Activated T-helper 1 cell treated with Interleukin-2 at 50 U/mL for 16 hours (primary cell): Measurements from ENCODE around the gene SOD2.
"Not testable (repeated sequence)": the region's sequence is repeated elsewhere in the genome, so short reads cannot be mapped to it uniquely, and the experiment has no call there.

ENCODE experiments used
- DNase-seq: peaks from one replicate; pipeline ENCODE4 v3.0.0-alpha.2; 2020; ENCODE audit warnings: low read depth

The SOD2 gene

GRCh38 chr6:159682810-159683209 lies 10.2 kb downstream of the SOD2 start:
- no peak for DNase-seq

GRCh38 chr6:159682295-159682694 lies 10.7 kb downstream of the SOD2 start:
- no peak for DNase-seq

- DNase-seq = no peak
Measured at GRCh38 chr6:159681191-159681880, 11.7 kb downstream of the SOD2 start.

DNA sequence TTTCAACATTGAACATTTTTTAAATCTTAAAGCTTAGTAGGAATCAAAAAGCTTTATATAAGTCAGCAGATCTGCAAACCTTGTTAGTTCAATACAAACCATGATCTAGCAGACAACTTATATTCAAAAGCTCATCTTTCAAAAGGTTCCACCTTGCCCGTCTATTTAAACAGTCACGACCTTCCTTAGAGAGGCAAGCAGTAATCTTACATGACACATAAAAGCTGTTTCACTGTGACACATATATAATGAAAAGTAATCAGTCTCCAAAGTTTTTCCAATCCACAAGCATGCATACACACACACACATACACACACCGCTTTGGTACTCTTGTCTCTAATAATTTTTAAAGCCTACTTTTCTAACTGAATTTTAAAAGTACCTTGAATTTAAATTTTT lies 12.9 kb downstream of the SOD2 start:
- no peak for DNase-seq

GRCh38 chr6:159679091-159680077 lies 13.7 kb downstream of the SOD2 start:
- DNase-seq = no peak

- DNase-seq = no peak
Measured at GRCh38 chr6:159678574-159678973, 14.5 kb downstream of the SOD2 start.

DNA sequence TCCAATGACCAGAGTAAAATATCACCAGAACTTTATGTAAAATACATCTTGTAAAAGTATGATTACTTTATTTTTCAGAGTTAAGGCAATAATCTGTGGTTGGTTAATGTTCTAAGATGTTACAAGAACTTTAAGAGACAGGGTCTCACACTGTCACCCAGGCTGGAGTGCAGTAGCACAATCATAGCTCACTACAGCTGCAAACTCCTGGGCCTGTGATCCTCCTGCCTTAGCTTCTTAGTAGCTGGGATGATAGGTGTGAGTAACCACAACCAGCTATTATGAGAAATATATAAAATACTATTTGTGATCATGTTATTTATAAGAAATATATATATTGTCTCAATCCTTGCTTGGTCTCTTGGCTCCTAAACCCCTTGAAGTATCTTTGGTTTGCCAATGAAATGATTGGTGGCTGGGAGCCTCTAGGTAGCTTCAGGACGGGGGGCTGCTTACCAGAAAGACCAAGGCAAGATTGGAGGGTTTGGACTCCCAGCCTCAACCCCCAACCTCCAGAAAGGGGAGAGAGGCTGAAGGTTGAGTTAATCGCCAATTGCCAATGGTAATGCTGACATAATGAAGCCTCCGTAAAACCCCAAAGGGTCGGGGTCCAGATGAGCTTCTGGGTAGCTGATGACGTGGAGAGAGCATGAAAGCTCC lies 15.4 kb downstream of the SOD2 start:
- DNase-seq = no peak

DNA sequence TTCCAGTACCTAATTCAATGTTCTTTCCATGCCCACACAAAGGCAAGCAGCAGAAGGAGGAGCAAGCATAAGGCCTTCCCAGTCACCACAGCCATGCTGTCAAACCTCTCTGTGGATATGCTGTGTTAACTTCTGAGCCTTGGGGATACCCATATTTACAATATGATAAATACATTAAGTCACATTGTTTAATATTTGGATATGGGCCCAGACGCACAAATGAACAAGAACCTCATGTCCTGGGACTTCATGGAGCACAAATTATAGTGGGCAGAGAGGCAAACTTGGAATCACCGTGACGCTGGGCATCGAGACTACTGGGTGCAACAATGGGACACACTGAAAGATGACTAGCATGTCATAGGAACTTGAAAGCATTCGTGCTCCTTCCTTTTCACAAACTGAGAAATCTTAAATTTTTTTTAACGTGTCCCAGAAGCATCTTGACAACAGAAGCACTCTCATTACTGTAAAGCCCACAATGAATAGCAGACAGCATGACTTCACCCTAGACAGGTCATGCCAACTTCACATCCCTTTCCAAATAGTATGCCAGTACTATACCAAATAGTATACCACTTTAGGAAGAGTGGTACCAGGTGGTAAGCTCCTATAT lies 16.0 kb downstream of the SOD2 start:
- no peak for DNase-seq

GRCh38 chr6:159676236-159676635 lies 16.8 kb downstream of the SOD2 start:
- DNase-seq = not testable (repeated sequence)

DNA sequence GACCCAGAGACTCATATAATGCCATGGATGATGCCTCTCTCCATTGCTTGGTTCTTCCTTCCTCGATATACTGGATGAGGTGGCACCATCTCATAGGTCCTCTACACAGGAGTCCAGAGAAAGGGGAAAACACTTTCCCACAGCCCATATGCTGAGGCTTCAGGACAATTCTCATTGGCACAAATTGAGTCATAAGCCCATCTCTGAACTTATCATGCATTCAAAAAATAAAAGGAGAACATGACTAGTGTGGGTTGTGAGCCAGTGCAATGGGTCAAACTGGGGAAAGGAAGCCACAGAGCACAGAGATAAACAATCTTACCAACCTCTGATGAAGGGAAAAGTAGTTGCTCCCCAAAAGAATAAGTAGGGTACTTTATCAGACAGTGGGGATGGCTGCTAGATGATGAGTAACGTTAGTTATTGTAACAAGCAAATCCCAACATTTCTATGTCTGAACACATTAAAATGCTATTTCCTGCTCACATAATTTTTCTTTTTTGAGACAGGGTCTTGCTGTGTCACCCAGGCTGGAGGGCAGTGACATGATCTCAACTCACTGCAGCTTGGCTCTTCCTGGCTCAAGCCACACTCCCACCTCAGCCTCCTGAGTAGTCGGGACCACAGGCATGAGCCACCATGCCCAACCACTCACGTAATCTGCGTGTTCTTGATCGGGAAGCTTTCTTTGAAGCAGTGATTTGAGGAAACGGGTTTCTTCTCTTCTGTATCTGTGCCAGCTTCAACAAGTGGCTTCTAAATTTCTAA lies 27.0 kb downstream of the SOD2 start:
- DNase-seq = no peak

DNA sequence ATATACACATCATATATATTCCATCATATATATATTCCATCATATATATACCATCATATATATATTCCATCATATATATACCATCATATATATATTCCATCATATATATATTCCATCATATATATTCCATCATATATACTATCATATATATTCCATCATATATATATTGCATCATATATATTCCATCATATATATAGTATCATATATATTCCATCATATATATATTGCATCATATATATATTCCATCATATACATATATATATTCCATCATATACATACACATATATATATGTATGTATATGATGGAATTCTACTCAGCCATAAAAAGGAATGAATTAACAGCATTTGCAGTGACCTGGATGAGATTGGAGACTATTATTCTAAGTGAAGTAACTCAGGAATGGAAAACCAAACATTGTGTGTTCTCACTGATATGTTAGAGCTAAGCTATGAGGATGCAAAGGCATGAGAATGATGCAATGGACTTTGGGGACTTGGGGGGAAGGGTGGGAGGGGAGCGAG lies 29.6 kb downstream of the SOD2 start:
- DNase-seq = not testable (repeated sequence)

- DNase-seq = not testable (repeated sequence)
Measured at GRCh38 chr6:159661977-159662376, 31.1 kb downstream of the SOD2 start.

DNA sequence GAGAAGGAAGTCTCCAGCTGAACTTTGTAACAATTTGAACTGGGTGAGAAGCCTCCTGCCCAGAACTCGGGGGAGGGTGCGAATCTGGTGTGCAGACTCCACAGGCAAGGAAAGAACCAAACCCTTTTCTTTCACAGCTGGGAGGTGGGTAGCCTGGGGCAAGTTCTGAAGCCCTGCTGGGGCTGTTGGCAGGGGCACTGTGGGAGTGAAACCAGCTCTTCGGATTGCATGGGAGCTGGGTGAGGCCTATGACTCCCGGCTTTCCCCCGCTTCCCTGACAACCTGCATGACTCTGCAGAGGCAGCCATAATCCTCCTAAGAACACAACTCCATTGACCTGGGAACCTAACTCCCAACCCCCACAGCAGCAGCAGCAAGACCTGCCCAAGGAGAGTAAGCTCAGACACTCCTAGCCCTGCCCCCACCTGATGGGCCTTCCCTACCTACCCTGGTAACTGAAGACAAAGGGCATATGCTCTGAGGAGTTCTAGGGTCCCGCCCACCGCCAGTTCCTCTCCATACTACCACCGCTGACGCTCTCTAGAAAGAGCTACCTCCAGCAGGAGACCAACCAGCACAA lies 37.5 kb downstream of the SOD2 start:
- no peak for DNase-seq

DNA sequence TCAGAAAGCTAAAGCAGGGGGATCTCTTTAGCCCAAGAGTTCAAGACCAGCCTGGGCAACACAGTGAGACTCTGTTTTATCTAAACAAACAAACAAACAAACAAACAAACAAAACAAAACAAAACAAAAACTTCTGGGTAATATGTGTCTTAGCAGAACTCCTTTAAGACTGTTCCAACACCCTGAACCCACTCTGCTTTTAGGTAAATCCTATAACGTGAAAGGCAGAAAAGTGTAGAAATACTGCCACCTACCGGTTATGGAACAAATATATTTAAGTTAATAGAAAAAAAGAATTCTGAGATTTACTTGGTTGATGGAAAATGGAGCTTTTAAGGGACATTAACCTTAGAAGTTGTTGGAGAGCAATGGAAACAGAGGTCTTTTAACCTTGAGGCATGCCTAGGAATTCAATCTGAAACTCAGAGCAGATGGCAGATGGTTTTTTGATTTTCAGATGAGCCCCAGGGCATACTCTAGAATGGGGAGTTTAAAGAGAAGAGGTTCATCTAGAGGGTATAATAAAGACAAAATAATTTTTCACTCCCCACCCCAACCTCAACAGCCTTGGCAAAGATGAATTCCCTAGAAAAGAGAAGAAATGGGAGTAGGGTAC lies 38.5 kb downstream of the SOD2 start:
- DNase-seq = no peak

- DNase-seq = no peak
Measured at GRCh38 chr6:159650314-159650713, 42.7 kb downstream of the SOD2 start.

- no peak for DNase-seq
Measured at GRCh38 chr6:159649441-159649840, 43.6 kb downstream of the SOD2 start.

DNA sequence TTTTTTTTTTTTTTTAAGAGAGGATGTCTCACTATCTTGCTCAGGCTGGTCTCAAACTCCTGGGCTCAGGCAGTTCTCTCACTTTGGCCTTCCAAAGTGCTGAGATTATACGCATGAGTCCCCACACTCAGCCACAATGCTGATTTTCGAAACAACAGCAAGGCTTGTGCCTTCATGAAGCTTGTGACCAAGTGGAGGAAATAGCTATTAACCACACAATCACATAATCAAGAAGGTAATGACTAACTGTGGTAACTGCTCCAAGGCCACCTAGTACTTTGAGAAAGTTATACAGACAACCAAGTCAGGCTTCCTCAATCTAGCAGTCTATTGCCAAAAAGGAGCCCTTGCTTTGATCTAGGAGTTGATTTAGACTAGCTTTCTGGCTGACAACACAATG lies 46.3 kb downstream of the SOD2 start:
- no peak for DNase-seq

DNA sequence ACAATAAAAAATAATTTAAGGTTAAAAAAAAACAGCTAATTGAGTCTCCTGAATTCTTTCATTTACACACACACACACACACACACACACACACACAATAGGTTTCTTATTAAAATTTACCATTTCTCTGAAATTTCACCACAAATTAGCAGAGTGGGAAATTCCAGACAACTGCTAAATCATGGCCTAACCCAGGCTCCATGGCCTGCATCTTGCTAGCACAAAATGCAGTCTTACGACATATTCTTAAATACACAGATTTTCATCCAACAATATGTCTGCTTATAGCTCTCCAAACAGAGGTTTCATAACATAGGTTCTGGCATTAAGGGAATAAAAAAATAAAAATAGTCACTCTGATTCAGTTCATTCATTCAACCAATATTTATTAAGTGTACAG lies 46.9 kb downstream of the SOD2 start:
- no peak for DNase-seq

- no peak for DNase-seq
Measured at GRCh38 chr6:159645640-159646039, 47.4 kb downstream of the SOD2 start.
